ENCODE results near the gene BCAS2.

DNA sequence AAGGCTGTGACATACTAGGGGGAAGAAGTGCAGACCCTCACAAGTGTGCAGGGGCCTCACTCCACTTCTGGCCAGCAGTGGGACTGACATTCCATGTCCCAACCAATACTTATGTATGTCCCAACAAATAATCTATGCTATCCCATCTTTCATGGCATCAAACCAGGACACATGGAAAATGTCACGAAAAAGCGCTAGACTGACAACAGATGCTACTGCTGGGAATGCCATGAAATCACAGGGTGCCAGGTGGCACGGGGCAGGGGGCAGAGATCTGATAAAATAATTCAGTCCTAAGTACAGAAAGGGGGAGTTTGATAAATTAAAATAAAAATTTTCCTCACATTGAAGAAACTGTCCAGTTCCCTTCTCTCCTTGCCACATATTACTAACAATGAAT is 27.6 kb upstream of the BCAS2 start:
- TF ChIP-seq, protein P1, sequence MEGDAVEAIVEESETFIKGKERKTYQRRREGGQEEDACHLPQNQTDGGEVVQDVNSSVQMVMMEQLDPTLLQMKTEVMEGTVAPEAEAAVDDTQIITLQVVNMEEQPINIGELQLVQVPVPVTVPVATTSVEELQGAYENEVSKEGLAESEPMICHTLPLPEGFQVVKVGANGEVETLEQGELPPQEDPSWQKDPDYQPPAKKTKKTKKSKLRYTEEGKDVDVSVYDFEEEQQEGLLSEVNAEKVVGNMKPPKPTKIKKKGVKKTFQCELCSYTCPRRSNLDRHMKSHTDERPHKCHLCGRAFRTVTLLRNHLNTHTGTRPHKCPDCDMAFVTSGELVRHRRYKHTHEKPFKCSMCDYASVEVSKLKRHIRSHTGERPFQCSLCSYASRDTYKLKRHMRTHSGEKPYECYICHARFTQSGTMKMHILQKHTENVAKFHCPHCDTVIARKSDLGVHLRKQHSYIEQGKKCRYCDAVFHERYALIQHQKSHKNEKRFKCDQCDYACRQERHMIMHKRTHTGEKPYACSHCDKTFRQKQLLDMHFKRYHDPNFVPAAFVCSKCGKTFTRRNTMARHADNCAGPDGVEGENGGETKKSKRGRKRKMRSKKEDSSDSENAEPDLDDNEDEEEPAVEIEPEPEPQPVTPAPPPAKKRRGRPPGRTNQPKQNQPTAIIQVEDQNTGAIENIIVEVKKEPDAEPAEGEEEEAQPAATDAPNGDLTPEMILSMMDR (IDR thresholded peaks at IDR 0.05; ENCODE audit: poor library complexity): no peak
- no peak for TF ChIP-seq EZH2 (IDR thresholded peaks at IDR 0.05; ENCODE audit: borderline replicate concordance)
